Placental pericyte (primary cell): ENCODE results near the gene TKFC. TPM values are rescaled to one million over a fixed set of nuclear protein-coding genes. Genes with fewer than 3 reads are reported as not detected.

ENCODE experiments used
- total RNA-seq: library from RNA; depleted of rRNA; stranded (reverse); fragments of >200 nt; gene quantifications from 2 replicates; pipeline ENCODE4 v1.2.3, GENCODE V29; 2012

TKFC gene
- total RNA-seq = 17.6 and 27.4 TPM in 2 replicates

GRCh38 chr11:61332797-61333549, at the start of gene TKFC, which contains the start of gene DDB1:
Gene TKFC, plus strand, starts transcription at chr11:61333228. Its CDS starts 1,501 bp downstream, at chr11:61334729.
Gene DDB1, minus strand, starts transcription at chr11:61333105. Its CDS starts 137 bp downstream, at chr11:61332968.

DNA sequence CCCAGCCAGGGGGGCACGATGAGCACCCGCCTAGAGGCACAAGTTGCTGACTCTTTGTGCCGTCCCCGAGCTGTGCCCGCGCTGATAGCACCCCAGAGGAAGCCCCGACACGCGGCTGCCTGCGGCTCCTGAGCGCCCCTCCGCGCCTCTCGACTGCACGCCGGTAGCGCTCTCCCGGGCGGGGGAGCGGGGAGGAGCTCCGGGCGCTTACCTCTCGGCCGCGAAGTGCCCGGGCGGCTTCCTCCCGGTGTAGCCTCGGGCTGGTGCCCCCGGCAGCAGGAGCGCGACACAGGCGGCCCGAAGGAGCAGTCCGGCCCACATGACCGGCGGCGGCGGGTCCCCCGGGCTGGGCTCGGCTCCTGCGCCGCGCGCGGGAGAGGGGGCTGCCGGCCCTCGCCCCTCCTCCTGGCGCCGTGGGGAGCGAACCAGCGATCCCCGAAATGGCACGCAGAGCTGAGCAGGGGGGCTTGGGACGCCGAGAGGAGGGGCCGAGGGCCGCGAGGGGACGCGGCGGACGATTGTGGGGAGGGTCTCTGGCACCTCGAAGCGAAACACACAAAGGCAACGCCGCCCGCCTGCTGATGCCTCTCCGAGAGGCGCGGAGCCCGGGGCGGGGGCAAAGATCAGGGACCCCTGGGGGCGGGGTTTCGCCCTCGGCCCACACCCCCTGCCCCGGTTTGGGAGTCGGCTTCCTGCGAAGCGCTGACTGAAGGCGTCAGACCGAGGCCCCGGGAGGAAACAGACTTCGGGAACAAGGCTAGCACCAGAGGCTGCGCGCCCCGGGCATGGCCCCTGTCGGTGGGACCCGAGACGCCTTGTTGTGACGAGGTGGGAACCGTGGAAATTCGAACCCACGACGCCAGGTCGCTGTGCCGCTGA, 38.1 kb upstream of the TKFC start, which contains the start of gene VWCE:
VWCE (minus strand) TSS at position 600 of the 879 bp plus-strand sequence; CDS start at position 321, 279 bp downstream.

GRCh38 chr11:61361741-61362541, 28.9 kb downstream of the TKFC start, which contains the start of the genes CYB561A3 and TMEM138:
Gene CYB561A3, minus strand, starts transcription at chr11:61361882. Its CDS starts 5,169 bp downstream, at chr11:61356713.
Gene TMEM138, plus strand, starts transcription at chr11:61362374. Its CDS starts 2,017 bp downstream, at chr11:61364391.

Other genes with a start within 250 kb of the TKFC start
- not detected in 2 replicates for gene CD5, start 230.7 kb upstream of the TKFC start, total RNA-seq
- 19.5 and 23.2 TPM in 2 replicates for gene VPS37C, start 171.8 kb upstream of the TKFC start, total RNA-seq
- 1.1 TPM in 1 of 2 replicates, not detected in the other for gene PGA3, start 129.7 kb upstream of the TKFC start, total RNA-seq
- gene PGA4, start 110.9 kb upstream of the TKFC start, total RNA-seq = 0.43 TPM in 1 of 2 replicates, not detected in the other
- not detected in 2 replicates for gene PGA5, start 92.1 kb upstream of the TKFC start, total RNA-seq
- gene VWCE, start 37.9 kb upstream of the TKFC start, total RNA-seq = 1.1 TPM in 2 replicates
- gene DDB1, start 123 bp upstream of the TKFC start, total RNA-seq = 290 and 338 TPM in 2 replicates
- 207 and 399 TPM in 2 replicates for gene CYB561A3, start 28.7 kb downstream of the TKFC start, total RNA-seq
- 69.9 and 122 TPM in 2 replicates for gene TMEM138, start 29.1 kb downstream of the TKFC start, total RNA-seq
- gene TMEM216, start 59.4 kb downstream of the TKFC start, total RNA-seq = 13.9 and 20.4 TPM in 2 replicates
- 42.4 and 51.0 TPM in 2 replicates for gene CPSF7, start 96.7 kb downstream of the TKFC start, total RNA-seq
- gene SDHAF2, start 96.9 kb downstream of the TKFC start, total RNA-seq = 42.5 and 70.5 TPM in 2 replicates
- gene LRRC10B, start 175.5 kb downstream of the TKFC start, total RNA-seq = not detected in 2 replicates
- 4.6 and 9.7 TPM in 2 replicates for gene SYT7, start 247.8 kb downstream of the TKFC start, total RNA-seq